GM21528 (cell line): ENCODE results near the gene HLA-DMA.

ENCODE experiments used
- ATAC-seq: cut with Tn5 transposase; IDR thresholded peaks from one replicate; pipeline ENCODE4 v1.9.1; 2021; ENCODE audit warnings: mild to moderate bottlenecking, moderate library complexity; ENCODE audit not compliant: unreplicated experiment, low FRiP score

Gene HLA-DMA

DNA sequence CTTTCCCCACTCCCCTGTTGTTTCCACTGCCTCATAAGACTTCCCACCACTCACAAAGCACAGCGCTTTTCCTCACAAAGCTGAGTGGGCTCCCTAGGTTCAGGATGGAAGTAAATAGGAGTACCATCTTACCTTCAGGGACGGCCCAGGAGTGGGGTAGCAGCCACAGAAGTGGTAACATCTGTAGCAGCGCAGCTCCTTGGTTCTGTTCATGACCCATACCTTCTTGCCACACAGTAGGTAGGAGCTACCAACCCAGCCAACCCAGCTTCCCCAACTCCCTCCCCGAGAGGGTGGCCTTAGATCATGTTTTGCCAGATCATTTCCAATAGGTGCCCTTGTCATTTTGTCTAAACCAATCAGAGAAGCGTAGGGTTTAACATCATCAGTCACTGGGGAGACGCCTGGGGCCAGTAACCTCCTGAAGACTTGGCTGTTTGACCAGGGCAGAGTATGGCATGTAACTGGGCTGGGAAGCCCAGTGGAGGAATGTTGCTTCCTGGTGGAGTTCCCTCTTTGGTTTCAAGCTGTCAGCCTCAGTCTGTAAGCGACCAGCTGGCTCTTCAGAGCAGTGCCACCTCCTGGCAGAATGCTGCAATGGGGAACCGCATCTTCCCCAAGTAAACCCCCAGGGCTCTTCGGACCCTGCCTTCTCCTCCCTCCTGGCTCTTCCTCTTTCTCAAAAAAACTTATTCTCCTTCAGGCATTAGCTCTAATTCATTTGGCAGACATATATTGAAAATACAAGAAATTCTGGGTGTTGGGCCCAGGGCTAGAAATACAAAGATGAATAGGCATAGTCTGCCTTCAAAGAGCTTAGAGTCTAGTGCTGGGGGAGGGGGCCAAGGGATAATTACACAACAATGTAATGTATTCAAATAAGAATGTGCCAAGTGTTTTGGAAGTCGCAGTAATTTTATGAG lies at the start of gene HLA-DMA:
Gene HLA-DMA (minus strand): TSS at position 281 of the 923 bp plus-strand sequence. CDS start 61 bp downstream, at position 220.
- ATAC-seq, result peak; percentile 88

DNA sequence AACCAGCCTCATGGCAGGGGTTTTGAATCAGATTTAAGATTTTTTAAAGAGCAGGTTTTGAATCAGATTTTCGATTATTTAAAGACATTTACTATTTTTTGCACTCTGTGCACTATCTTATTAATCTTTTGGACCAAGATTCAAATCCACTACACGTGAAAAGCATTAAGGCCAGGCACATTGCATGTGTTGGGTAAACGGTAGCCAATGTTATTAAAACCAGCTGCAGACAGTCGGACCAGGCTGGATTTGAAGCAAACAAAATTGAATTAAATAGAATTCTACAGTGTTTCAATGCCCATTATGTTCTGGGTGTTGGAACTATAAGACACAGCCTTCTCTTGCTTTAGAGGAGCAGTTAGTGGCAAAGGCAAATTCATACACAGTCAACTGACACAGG lies 48.8 kb upstream of the HLA-DMA start:
- no peak for ATAC-seq

DNA sequence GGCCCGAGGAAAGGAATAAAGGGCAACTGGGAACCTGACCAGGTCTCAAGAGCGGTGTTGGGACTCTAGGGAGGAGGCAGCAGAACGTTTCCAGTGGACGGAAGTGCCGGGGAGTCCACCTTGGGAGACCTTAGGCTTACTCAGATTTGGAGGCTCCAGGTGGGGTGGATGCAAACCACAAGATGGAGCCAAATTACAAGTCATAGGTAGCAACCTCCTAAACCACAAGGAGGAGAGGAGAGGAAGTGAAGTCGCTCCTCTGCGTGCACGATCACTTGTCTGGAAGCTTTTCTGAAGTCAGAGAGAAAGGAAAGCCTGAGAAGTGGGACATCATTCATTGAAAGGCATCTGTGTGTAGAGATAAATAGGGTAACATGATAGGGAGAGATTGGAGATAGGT lies 47.2 kb upstream of the HLA-DMA start:
- no peak for ATAC-seq

DNA sequence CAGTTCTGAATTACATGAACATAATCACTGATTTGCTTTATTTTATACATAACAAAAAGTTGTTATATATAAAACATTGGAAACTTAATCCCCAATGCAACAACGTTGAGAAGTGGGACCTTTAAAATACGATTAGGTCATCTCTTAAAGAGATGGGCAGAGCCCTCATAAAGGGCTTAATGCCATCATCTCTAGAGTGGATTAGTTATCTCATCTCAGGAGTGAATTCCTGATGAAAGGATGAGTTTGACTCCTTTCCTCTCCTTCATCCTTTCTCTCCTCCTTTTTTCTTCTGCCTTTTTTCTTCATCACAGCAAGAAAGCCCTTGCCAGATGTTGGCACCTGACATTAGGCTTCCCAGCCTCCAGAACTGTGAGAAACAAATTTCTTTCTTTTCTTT lies 42.6 kb upstream of the HLA-DMA start:
- ATAC-seq, result no peak

DNA sequence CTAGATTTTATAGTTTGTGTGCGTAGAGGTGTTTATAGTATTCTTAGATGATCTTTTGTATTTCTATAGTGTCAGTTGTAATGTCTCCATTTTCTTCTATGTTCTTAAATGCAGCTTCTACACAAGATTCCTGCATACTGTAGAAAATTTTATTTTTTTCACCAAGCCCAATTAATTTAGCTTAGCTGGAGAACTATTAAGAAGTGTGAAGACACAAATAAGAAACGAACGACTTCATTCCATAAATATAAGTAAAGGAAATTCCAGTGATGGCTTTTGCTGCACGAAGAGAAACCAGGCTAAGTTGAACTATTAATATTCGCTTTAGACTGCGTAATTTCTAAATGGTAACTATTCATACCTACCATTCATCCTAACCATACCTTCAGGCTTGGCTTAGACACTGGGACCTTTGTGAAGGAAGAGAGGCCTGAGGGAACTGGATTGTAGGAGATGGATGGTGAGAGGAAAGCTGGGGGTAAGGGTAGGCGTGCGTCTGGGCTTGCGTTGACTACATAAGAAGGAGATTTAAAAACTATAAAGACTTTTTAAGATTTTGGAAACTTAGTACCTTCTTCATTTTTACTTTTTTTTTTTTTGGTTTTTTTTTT lies 40.6 kb upstream of the HLA-DMA start:
- no peak for ATAC-seq

DNA sequence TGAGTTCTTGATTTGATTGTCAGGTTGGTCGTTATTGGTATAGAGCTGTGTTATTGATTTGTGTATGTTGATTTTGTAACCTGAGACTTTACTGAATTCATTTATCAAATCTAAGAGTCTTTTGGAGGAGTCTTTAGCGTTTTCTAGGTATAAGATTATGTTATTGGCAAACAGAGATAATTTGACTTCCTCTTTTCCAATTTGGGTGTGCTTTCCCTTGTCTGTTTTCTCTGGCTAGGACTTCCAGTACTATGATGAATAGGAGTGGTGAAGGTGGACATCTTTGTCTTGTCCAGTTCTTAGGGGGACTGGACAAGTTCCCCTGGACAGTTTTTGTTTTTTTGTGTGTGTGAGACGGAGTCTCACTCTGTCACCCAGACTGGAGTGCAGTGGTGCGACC lies 39.1 kb upstream of the HLA-DMA start:
- no peak for ATAC-seq

DNA sequence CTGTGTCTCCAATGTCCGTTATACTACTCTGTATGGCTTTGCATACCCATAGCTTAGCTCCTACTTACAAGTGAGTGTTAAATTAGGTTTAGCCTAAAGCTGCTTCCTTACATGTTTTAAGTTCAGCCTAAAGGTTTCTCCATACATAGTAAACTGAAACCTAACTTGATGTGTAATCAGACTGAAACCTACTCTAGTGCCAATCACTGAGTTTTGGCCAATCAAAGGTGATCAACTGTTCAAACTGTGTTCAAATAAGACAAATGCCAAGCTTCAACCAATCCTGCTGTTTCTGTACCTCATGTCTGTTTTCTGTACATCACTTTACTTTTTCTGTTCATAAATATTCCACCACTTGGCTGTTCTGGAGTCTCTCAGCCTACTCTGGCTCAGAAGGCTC lies 36.5 kb upstream of the HLA-DMA start:
- ATAC-seq, result no peak

DNA sequence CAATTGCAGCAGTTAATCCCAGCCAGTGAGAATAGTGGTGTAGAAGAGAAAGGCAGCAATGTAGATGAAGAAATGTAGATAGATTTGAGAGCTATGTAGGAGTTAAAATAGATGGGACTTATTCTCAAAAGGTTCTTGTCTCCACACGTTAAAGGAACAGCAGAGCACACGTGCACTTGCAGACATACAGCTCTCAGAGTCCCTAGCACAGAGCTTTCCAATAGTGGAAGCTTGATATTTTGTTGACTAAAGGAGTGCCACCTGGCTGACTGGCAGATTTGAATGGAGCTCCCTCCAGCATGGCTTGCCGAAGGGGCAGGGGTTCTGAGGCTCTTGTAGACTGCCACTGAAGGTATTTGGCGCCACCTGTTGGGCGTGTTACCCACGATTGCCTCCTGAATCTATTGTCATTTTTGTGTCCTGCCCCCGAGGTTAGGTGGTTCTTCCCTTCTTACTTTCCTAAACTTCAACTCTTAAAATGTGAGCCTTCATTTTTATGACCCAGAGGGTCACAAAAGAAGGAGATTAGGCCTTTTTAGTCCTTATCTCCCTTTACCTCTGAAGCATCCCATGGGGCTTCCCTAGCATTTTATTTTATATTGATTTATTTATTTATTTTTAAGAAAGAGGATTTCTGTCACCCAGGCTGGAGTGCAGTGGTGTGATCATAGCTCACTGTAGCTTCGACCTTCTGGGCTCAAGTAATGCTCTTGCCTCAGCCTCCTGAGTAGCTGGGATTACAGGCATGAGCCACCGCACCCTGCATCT lies 31.9 kb upstream of the HLA-DMA start:
- no peak for ATAC-seq

DNA sequence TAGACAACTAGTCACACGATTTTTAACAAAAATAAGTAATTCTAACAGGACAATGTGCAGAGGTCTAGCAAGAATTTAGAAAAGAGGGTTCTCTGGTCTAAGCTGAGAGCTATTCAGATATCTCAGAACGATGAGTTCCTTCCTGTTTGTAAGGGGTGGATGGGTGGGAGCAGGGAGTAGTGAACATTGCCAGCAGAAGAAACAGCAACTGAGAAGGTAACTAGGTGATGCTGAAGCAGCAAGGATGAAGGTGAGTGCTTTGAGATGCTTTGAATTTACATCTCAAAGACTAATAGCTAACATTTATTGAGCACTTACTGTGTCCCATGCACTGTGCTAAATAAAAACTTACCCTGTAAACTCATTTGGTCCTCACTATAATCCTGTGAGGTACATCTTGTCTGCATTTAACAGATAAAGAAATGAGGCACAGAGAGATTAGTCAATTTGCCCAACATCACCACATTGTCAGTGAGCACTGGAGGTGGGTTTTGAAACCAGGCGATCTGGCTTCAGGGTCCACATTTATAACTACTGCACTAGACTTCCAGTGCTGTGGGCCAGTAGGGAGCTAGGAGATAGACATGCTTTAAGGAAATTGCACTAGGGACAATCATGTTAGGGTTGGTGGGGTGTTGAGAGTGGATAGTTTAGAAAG lies 31.2 kb upstream of the HLA-DMA start:
- no peak for ATAC-seq

DNA sequence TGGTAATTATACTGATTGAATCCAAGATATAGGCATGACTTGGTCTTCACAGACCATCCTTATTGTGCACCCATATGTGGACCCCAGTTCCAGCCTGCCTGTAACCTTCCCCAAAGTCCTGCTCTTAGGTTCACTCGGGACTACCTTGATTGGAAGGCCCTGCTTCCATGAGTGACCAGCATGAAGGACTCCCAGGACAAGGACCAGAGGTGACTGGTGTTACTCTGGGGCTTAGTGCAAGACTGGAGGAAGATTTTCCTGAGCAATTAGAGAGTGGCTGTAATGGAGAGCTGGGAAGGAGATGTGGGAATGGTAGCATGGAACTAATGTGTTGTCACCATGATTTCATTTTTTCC lies 30.6 kb upstream of the HLA-DMA start:
- no peak for ATAC-seq

DNA sequence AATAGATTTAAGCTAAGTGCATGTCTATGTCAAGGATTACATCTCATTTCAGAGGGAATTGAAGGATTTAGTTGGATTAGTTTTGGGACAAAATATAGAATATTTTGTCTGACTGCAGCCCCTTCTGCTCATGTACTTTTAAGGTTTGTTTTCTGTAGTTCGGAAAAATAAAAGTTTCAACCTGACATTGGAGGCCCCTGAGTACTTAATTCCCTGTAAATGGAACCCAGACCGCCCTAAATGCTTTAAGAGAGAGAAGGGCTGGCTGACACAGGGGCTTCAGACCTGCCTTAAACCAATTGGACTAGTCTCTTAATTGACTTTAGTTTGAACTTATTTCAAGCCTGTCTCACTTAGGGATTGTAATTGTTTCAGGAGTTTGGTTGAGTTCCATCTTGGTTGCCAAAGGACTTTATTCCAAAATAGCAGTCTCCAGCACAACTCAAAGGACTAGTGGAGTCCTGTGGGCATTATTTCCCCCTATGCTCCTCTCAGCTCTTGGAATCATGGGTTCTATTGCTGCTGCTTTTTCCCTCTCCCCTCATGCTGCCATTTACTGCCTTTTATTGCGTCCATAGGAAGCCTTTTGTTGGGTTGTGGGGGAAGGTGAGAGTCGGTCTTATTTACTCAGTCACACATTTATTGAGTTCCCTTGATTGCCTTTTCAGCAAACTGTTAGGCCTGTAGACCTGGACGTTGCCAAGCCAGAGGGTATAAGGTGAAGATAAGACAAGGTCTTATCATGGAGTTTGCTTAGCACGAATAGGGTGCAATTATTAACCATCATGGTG lies 30.0 kb upstream of the HLA-DMA start:
- ATAC-seq, result no peak

DNA sequence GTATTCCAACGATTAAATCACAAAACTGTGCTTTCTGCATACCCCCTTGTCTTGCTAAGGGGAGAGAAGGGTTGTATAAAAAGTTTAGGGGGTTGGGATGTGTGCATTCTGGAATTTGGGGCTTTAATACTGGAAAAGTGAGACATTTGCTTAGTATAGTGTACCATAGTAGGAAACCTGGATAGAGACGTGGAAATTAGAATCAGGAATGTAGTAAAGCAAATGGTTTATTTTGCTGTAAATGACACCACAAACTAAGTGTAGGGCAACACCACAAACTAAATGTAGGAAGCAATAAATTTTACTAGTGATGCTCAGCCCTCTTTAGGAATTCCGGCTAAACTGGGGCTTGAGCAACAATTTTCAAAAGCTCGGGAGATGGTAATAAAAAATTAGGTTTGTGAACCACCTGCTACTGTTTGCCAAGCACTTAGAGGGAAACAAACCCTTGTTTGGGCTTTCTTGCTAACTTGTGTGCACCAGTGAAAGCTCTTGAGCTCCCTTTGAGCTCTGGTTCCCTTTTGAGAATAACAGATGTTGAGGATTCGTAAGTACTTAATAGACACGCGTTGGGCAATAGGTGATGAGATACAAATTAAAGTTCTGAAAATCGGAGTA lies 29.3 kb upstream of the HLA-DMA start:
- ATAC-seq, result no peak

DNA sequence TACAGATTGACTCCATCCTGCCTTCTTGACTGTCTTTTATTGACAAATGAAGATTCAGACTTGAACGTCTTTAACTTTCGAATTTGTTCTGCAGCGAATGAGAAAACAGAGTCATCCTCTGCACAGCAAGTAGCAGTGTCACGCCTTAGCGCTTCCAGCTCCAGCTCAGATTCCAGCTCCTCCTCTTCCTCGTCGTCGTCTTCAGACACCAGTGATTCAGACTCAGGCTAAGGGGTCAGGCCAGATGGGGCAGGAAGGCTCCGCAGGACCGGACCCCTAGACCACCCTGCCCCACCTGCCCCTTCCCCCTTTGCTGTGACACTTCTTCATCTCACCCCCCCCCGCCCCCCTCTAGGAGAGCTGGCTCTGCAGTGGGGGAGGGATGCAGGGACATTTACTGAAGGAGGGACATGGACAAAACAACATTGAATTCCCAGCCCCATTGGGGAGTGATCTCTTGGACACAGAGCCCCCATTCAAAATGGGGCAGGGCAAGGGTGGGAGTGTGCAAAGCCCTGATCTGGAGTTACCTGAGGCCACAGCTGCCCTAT lies 27.7 kb upstream of the HLA-DMA start:
- no peak for ATAC-seq

DNA sequence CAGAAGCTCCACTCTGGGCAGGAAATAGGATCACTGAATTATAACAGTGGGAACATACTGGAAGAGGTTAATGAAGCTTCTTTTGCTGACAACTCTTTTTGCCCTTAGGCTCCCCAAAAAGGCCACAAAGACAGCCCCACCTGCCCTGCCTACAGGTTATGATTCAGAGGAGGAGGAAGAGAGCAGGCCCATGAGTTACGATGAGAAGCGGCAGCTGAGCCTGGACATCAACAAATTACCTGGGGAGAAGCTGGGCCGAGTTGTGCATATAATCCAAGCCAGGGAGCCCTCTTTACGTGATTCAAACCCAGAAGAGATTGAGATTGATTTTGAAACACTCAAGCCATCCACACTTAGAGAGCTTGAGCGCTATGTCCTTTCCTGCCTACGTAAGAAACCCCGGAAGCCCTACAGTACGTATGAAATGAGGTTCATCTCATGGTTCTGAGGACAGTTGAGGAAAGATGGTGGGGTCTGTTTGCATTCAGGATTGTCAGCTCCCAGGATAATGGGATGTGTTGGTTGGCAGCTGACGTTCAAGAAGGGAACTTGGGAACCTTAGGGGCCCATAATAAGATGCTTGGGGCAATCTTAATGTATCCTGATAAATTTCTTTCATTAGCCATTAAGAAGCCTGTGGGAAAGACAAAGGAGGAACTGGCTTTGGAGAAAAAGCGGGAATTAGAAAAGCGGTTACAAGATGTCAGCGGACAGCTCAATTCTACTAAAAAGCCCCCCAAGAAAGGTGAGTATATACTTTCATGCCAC lies 27.0 kb upstream of the HLA-DMA start:
- ATAC-seq, result no peak

DNA sequence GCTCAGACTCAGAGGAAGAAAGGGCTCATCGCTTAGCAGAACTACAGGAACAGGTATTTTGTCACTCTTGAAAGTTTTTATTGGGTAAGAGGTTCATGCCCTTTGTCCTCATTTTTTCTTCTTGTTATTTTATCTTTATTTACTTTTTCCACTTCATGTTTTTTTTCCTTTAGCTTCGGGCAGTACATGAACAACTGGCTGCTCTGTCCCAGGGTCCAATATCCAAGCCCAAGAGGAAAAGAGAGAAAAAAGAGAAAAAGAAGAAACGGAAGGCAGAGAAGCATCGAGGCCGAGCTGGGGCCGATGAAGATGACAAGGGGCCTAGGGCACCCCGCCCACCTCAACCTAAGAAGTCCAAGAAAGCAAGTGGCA lies 25.0 kb upstream of the HLA-DMA start:
- no peak for ATAC-seq

DNA sequence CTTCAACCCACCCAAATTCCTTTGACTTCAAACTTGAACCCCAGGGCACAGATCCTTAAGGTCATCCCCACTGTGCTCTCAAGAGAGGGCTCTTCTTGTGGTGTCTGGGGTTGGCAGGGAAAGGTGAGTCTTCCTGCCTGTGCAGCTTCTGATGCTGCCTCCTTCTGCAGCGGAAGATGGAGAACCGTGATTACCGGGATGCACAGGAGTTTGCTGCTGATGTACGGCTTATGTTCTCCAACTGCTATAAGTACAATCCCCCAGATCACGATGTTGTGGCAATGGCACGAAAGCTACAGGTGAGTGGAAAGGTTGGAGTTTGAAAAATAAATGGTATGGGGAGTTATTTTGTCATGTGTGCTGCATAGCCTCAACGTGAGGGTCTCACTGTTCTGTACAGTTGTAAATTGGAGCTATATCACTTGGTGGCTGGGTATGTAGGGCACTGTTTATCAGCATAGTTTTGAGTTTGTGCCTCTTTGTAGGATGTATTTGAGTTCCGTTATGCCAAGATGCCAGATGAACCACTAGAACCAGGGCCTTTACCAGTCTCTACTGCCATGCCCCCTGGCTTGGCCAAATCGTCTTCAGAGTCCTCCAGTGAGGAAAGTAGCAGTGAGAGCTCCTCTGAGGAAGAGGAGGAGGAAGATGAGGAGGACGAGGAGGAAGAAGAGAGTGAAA lies 24.5 kb upstream of the HLA-DMA start:
- no peak for ATAC-seq

DNA sequence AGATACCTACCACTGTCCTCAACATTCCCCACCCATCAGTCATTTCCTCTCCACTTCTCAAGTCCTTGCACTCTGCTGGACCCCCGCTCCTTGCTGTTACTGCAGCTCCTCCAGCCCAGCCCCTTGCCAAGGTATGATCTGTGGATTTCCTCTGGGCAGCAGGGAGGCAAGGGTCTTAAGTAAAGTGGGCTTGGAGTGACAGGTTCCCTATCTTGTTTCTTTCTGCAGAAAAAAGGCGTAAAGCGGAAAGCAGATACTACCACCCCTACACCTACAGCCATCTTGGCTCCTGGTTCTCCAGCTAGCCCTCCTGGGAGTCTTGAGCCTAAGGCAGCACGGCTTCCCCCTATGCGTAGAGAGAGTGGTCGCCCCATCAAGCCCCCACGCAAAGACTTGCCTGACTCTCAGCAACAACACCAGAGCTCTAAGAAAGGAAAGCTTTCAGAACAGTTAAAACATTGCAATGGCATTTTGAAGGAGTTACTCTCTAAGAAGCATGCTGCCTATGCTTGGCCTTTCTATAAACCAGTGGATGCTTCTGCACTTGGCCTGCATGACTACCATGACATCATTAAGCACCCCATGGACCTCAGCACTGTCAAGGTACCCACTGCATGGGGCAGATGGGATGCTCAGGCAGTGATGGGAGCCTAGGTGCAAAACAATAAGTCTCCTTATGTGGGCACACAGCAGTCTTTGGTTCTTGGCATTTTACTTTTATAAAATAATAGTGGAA lies 23.6 kb upstream of the HLA-DMA start:
- ATAC-seq, result no peak
